IPS DF 4.7 (cell line): ENCODE results near the gene PEX6.
"Not testable (repeated sequence)": the region's sequence is repeated elsewhere in the genome, so short reads cannot be mapped to it uniquely, and the experiment has no call there.

Experiments used
- DNase-seq: peaks from one replicate; pipeline ENCODE4 v3.0.0-alpha.2; 2013; ENCODE audit warnings: low spot score; ENCODE audit errors: extremely low read depth

PEX6 gene

DNA sequence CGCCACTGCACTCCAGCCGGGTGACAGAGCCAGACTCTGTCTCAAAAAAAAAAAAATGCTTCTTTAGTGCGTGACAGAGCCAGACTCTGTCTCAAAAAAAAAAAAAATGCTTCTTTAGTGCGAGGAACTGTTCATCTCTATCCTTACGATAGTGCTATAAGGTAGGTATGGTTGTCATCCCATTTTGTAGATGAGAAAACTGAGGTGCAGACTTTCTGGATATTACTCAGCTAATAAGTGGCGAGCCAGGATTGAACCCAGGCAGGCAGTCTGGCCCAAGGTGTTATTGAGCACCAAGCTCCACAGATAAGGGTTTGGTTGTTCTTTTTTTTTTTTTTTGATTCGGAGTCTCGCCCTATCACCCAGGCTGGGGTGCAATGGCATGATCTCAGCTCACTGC lies 22.9 kb upstream of the PEX6 start:
- no peak for DNase-seq

- DNase-seq: not testable (repeated sequence)
Observed at GRCh38 chr6:42998205-42998604, 19.2 kb upstream of the PEX6 start.

- no peak for DNase-seq
Observed at GRCh38 chr6:42996513-42996912, 17.5 kb upstream of the PEX6 start.

DNA sequence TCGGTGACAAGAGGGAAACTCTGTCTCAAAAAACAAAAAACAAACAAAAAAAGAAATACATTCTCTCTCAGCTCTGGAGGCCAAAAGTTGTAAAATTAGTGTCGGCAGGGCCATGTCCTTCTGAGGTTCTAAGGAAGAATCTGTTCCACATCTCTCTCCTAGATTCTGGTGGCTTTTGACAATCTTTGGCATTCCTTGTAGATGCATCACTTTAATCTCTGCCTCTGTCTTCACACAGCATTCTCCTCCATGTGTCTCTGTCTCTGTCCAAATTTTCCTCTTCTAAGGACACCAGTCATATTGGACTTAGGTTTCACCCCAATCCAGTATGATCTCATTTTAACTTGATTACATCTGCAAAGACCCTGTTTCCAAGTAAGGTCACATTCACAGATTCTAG lies 14.5 kb upstream of the PEX6 start:
- DNase-seq: no peak

GRCh38 chr6:42989923-42990322 lies 10.9 kb upstream of the PEX6 start:
- no peak for DNase-seq

DNA sequence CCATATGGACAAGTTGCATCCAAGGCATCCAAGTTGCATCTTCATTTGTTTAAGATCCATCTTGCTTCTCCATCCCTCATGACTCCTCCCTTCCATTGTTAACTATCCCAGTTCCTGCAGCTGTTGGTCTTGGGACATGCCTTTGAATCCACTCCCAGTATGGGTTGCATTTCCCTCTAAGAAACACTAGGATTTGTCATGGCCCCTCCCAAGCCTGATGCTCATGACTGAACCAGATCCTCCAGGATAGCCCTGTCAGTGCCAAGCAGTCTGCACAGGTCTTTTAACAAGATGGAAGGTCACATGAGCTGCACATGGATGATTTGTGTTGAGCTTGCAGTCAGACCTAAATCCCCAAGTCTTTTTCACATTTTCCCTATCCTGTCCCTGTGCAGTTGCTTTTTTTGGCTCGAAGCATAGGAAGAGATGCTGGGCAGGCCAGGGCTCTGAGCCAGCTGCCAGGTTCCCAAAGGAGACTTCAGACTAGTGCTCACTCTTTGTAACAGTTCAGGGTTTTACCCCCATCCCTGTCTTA lies 9.6 kb upstream of the PEX6 start:
- no peak for DNase-seq

DNA sequence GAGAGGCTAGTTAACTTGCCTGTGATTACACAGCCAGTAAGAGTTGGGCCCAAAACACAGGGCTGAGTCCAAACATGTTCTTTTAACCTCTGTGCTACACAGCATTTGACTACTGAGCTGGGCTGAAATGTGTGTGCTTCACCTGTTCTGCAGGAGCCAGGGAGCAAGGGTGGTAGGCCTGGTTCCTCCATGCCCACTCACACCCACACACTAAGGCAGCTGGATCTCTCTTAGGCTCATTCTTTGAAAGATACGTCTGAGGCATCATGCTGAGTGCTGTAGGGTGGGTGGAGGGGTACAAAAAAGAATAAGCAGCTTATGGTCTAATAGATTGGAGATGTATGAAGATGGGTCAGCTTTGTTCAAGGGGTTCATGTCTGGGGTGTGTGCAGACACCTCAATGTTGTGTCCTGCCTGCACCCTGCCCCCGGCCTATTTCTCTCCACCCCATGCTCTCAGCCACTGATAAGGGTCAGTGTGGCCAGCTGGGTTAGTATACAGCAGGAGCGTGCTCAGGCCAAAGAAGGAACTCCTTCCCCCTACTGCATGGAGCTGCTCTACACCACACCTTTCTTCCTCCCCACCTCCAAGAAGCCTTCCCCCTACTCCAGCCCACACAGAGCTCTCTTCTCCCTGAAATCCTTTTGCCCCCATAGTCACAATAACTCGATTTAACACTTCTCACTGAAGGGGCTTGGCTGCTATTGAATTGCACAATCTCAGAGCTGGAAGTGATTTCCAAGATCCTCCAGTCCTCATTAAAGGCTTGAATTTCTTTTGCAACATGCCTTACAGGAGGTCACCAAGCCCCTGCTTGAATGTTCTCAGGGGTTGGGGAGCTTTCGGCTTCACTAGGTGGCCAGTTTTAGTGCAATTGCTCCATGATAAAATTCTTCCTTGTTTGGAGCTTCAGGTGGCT lies 8.8 kb upstream of the PEX6 start:
- DNase-seq: no peak

DNA sequence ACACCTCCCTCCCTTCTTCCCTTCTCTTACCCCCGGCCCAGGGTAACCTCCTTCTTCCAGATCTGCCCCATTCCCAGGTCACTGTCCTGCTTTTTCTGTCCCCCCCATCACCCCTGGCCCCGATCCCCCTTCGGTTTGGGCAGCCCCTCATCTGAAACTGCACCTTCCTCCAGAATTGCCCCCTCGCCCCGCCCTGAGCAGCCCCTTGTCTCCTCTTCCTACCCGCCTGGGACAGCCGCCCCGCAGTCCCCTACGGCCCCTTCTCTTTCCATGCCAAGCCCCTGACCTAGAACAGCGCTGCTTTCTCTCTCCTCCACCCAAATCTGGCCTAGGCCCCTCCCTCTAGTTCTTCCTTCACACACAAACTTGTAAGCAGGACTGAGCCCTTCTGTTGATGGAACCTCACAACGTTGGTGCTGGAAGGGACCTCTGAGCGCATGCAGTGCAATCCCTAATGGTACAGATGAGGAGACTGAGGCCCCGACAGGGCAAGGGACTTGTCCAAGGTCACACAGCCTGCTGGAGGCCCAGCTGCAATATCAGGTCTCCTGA lies 6.0 kb upstream of the PEX6 start:
- no peak for DNase-seq

- DNase-seq: peak; percentile 95
Observed at GRCh38 chr6:42984001-42984923, 5.3 kb upstream of the PEX6 start, which contains the start of gene PPP2R5D. TSS of gene PPP2R5D (plus strand) at chr6:42984570. CDS start at chr6:42984678, 108 bp downstream.

- DNase-seq: no peak
Observed at GRCh38 chr6:42981836-42982235, 2.9 kb upstream of the PEX6 start.

GRCh38 chr6:42979523-42980177 lies 669 bp upstream of the PEX6 start:
- DNase-seq: no peak

- DNase-seq: no peak
Observed at GRCh38 chr6:42978487-42978838, 518 bp downstream of the PEX6 start.

GRCh38 chr6:42974919-42975505 lies 4.0 kb downstream of the PEX6 start:
- DNase-seq: no peak

DNA sequence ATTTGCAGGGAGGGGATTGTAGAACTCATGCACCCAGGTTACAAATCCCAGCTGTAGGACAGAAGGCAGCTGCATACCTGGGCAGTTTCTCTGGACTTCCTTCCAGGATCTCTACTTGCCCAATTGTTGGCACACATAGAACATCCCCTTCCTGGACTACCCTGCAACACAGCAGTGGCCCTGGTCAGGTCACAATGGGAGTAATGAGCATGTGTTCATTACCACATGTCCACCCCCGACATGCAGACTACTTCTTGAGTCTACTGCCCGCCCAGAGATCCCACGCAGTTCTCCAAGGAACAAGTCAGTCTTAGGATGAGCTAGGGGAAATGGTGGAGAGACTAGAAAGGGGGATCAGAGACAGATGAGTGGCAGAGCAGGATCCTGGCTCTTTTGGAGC lies 5.1 kb downstream of the PEX6 start:
- no peak for DNase-seq

- DNase-seq: no peak
Observed at GRCh38 chr6:42971746-42972327, 7.1 kb downstream of the PEX6 start.

DNA sequence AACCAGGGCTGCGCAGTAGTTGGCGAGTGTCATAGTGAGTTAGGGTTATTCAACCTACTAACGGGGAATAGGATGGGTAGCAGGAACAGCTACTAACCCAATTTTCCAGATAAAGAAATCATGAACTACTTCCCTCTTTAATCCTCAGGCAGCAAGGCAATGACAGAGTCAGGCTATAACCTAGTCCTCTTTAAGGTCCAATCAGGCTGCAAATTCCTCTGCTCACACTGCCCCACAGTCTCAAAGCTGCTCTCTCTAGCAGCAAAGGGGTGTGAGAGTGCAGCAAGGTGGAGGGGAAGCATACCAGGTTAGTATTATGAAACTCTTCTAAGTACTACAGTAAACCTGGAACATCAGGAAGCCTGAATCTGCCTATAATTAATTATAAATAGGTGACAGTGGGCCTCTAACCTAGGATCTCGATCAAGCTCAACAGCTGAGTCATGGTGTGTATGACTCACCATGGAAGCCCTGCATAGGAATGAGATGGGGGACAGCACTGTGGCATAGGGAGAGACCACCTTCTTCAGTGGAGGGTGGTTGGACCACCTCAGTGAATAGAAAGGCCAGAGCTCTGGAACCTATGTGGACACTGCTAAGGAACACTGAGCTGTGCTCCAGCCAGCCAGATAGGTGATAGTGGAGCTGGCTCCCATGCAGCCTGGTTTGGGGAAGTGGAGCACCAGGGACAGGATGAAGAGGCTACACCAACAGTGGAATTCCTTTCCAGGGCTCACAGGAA lies 7.9 kb downstream of the PEX6 start:
- no peak for DNase-seq

GRCh38 chr6:42969934-42970333 lies 9.0 kb downstream of the PEX6 start:
- no peak for DNase-seq

DNA sequence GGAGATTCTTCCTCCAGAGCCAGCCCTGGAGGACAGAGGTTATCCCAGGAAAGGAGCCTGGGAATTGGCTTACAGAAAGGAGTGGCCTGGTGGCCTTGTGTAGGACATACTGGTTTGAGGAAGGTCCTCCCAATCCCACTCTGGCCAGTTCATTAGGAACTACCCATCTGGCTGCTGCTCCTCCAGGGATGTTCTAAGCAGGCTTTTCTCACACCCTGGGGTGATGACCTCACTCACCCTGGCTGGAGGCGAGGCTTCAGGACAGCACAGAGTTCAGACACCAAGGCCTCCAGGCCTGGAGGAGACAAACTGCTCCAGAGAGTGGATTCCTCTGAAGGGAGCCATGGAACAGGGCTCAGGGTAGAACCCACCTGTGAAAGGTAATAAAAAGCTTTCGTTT lies 9.6 kb downstream of the PEX6 start:
- no peak for DNase-seq

DNA sequence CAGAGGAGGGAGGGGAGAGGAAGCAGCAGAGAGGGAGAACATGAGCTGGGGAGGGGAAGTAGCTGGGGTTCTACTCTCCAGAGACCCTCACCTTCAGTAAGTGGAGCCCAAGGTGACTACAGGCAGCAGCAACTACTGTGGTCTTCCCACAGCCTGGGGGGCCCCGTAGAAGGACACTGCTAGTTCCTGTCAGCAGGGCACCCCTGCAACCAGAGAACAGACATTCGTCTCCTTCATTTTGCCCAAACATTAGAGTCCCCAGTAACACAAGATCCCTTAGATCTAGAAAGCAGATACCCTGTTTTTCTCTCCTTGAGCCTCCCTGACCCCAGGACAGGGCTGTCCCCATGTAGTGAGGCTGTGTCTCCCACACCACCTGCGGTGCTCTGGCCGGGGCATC lies 10.2 kb downstream of the PEX6 start:
- no peak for DNase-seq
